ENCODE results near the gene ZNF594.
"Not testable (repeated sequence)": the region's sequence is repeated elsewhere in the genome, so short reads cannot be mapped to it uniquely, and the experiment has no call there.

ZNF594 gene

GRCh38 chr17:5135726-5136579 is 55.7 kb downstream of the ZNF594 start:
- DNase-seq = no peak

- DNase-seq = not testable (repeated sequence)
These were observed 56.4 kb downstream of the ZNF594 start for GRCh38 chr17:5135131-5135712.

GRCh38 chr17:5134571-5134970 is 57.1 kb downstream of the ZNF594 start:
- not testable (repeated sequence) for DNase-seq

GRCh38 chr17:5133961-5134360 is 57.7 kb downstream of the ZNF594 start:
- not testable (repeated sequence) for DNase-seq

GRCh38 chr17:5133311-5133710 is 58.4 kb downstream of the ZNF594 start:
- no peak for DNase-seq

- not testable (repeated sequence) for DNase-seq
These were observed 59.0 kb downstream of the ZNF594 start for GRCh38 chr17:5132503-5133225.

- not testable (repeated sequence) for DNase-seq
These were observed 59.7 kb downstream of the ZNF594 start for GRCh38 chr17:5131799-5132502.

GRCh38 chr17:5131146-5131715 is 60.4 kb downstream of the ZNF594 start:
- no peak for DNase-seq

GRCh38 chr17:5130687-5131086 is 61.0 kb downstream of the ZNF594 start:
- DNase-seq = not testable (repeated sequence)

- DNase-seq = not testable (repeated sequence)
These were observed 61.4 kb downstream of the ZNF594 start for GRCh38 chr17:5130261-5130660.

GRCh38 chr17:5129770-5130169 is 61.9 kb downstream of the ZNF594 start:
- not testable (repeated sequence) for DNase-seq
